ENCODE measurements around the gene PLXNA1. TPM values are rescaled to one million over a fixed set of nuclear protein-coding genes. Genes with fewer than 3 reads are reported as not detected.

Gene PLXNA1
- total RNA-seq, 1 donor from 2014 or later = 34.7 TPM

DNA sequence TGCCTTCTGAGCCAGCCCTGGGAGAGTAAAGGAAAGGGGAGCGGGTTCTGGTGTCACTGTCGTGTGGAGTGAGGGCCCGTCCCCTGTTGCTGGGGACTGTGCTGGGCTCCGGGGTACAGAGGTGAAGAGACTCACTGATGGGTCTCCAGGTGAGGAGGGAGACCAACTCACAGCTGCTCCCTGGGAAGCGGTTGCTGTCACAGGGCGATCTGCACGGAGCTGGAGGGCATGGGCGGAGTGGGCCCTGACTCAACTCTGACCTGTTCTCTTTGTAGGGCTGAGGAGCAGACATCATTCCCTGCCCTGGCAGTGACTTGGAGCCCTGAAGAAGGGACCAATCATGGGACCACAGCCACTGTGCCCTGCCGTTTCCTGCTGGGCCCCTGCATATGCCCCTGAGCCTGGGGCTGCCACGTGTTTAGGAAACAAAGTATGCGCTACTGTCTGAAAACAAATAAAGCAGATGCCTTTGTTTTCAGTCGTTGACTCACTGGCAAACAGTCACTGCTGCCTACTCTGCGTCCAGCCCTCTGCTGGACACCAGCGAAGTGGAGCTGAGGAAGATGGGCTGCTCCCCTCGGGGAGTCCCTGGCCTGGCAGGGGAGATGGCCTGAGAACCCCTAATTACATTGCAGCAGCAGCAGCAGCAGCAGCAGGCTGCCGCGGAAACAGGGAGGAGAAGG is 22.9 kb upstream of the PLXNA1 start:
- Histone ChIP-seq H3K27ac (no peak overlapping the region), H3K4me1 (peaks cover 10% of the 10 kb centered on the region), H3K4me2 (no peak overlapping the region), H3K9me3 (ENCODE audit: low read depth) (no peaks in the 10 kb centered on the region), H3K4me3 (no peak overlapping the region), H3K36me3 (no peaks in the 10 kb centered on the region), H3K9ac (no peak overlapping the region), H3K27me3 (no peaks in the 10 kb centered on the region), H3K79me2 (ENCODE audit: low read depth) (no peaks in the 10 kb centered on the region), H3F3A (ENCODE audit: low read depth) (no peaks in the 10 kb centered on the region), H4K20me1 (ENCODE audit: low read depth) (no peaks in the 10 kb centered on the region), H2AFZ (replicated peaks) (peak overlapping the region; percentile 20)
- peak; percentile 73 for DNase-seq (ENCODE audit: low spot score)
- H3K27me3 Mint-ChIP-seq (ENCODE audit: insufficient read depth, low read depth) = peaks cover 3% of the 10 kb centered on the region
- TF ChIP-seq, protein P1, sequence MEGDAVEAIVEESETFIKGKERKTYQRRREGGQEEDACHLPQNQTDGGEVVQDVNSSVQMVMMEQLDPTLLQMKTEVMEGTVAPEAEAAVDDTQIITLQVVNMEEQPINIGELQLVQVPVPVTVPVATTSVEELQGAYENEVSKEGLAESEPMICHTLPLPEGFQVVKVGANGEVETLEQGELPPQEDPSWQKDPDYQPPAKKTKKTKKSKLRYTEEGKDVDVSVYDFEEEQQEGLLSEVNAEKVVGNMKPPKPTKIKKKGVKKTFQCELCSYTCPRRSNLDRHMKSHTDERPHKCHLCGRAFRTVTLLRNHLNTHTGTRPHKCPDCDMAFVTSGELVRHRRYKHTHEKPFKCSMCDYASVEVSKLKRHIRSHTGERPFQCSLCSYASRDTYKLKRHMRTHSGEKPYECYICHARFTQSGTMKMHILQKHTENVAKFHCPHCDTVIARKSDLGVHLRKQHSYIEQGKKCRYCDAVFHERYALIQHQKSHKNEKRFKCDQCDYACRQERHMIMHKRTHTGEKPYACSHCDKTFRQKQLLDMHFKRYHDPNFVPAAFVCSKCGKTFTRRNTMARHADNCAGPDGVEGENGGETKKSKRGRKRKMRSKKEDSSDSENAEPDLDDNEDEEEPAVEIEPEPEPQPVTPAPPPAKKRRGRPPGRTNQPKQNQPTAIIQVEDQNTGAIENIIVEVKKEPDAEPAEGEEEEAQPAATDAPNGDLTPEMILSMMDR (IDR thresholded peaks at IDR 0.05) = peak; percentile 44
- no peak for TF ChIP-seq EZH2phosphoT487 (IDR thresholded peaks at IDR 0.05)
- H3K27ac Mint-ChIP-seq = peak overlapping the region; percentile 90
- no peaks in the 10 kb centered on the region for H3K9me3 Mint-ChIP-seq
- peaks cover 17% of the 10 kb centered on the region for H3K4me1 Mint-ChIP-seq
- H3K4me3 Mint-ChIP-seq = no peak overlapping the region
- peaks cover 3% of the 10 kb centered on the region for H3K36me3 Mint-ChIP-seq

- Histone ChIP-seq H3K4me3 (no peak overlapping the region), H2AFZ (replicated peaks) (peak overlapping the region; percentile 20)
- TF ChIP-seq EZH2 (IDR thresholded peaks at IDR 0.05) (no peak), EZH2phosphoT487 (IDR thresholded peaks at IDR 0.05) (no peak)
- TF ChIP-seq, protein P1 (IDR thresholded peaks at IDR 0.05) = no peak
Measured at GRCh38 chr3:126960604-126960995, 22.3 kb upstream of the PLXNA1 start.

GRCh38 chr3:126961191-126961790 is 21.6 kb upstream of the PLXNA1 start:
- no peaks in the 10 kb centered on the region for H3F3A ChIP-seq (ENCODE audit: low read depth)
- Mint-ChIP-seq H3K36me3 (peaks cover 3% of the 10 kb centered on the region), H3K4me3 (no peak overlapping the region), H3K27ac (no peak overlapping the region), H3K27me3 (ENCODE audit: insufficient read depth, low read depth) (peaks cover 3% of the 10 kb centered on the region), H3K4me1 (peaks cover 16% of the 10 kb centered on the region), H3K9me3 (no peaks in the 10 kb centered on the region)
- H2AFZ ChIP-seq (replicated peaks) = no peak overlapping the region
- DNase-seq (ENCODE audit: low spot score) = no peak
- peaks cover 10% of the 10 kb centered on the region for H3K4me1 ChIP-seq
- no peak overlapping the region for H3K4me3 ChIP-seq
- H3K79me2 ChIP-seq (ENCODE audit: low read depth) = no peaks in the 10 kb centered on the region
- no peak overlapping the region for H3K4me2 ChIP-seq
- no peak overlapping the region for H3K27ac ChIP-seq
- TF ChIP-seq, protein P1 (IDR thresholded peaks at IDR 0.05) = no peak
- TF ChIP-seq EZH2phosphoT487 (IDR thresholded peaks at IDR 0.05) (no peak), EZH2 (IDR thresholded peaks at IDR 0.05) (no peak)
- H3K9ac ChIP-seq = no peak overlapping the region
- no peaks in the 10 kb centered on the region for H3K27me3 ChIP-seq
- H3K36me3 ChIP-seq = no peaks in the 10 kb centered on the region
- no peaks in the 10 kb centered on the region for H4K20me1 ChIP-seq (ENCODE audit: low read depth)
- H3K9me3 ChIP-seq (ENCODE audit: low read depth) = no peaks in the 10 kb centered on the region

More at GRCh38 chr3:126960604-126960995, 22.3 kb upstream of the PLXNA1 start:
- no peaks in the 10 kb centered on the region for H3K27me3 ChIP-seq
- Mint-ChIP-seq H3K27ac (peak overlapping the region; percentile 90), H3K4me3 (no peak overlapping the region), H3K9me3 (no peaks in the 10 kb centered on the region), H3K36me3 (peaks cover 3% of the 10 kb centered on the region), H3K4me1 (peaks cover 17% of the 10 kb centered on the region), H3K27me3 (ENCODE audit: insufficient read depth, low read depth) (peaks cover 3% of the 10 kb centered on the region)
- H3K4me2 ChIP-seq = no peak overlapping the region
- no peak overlapping the region for H3K27ac ChIP-seq
- no peaks in the 10 kb centered on the region for H3K79me2 ChIP-seq (ENCODE audit: low read depth)
- H3K4me1 ChIP-seq = peaks cover 10% of the 10 kb centered on the region
- DNase-seq (ENCODE audit: low spot score) = no peak
- no peaks in the 10 kb centered on the region for H3K9me3 ChIP-seq (ENCODE audit: low read depth)
- no peaks in the 10 kb centered on the region for H3K36me3 ChIP-seq
- H3F3A ChIP-seq (ENCODE audit: low read depth) = no peaks in the 10 kb centered on the region
- H4K20me1 ChIP-seq (ENCODE audit: low read depth) = no peaks in the 10 kb centered on the region
- H3K9ac ChIP-seq = no peak overlapping the region

Data from neural progenitor cell (in vitro differentiated cells).